CD4-positive, alpha-beta T cell treated with Interleukin-21 for 1 hour (primary cell): ENCODE measurements around the gene CXCL5.

Experiments
- DNase-seq: peaks from one replicate; pipeline ENCODE4 v3.0.0-alpha.2; 2020

The CXCL5 gene

DNA sequence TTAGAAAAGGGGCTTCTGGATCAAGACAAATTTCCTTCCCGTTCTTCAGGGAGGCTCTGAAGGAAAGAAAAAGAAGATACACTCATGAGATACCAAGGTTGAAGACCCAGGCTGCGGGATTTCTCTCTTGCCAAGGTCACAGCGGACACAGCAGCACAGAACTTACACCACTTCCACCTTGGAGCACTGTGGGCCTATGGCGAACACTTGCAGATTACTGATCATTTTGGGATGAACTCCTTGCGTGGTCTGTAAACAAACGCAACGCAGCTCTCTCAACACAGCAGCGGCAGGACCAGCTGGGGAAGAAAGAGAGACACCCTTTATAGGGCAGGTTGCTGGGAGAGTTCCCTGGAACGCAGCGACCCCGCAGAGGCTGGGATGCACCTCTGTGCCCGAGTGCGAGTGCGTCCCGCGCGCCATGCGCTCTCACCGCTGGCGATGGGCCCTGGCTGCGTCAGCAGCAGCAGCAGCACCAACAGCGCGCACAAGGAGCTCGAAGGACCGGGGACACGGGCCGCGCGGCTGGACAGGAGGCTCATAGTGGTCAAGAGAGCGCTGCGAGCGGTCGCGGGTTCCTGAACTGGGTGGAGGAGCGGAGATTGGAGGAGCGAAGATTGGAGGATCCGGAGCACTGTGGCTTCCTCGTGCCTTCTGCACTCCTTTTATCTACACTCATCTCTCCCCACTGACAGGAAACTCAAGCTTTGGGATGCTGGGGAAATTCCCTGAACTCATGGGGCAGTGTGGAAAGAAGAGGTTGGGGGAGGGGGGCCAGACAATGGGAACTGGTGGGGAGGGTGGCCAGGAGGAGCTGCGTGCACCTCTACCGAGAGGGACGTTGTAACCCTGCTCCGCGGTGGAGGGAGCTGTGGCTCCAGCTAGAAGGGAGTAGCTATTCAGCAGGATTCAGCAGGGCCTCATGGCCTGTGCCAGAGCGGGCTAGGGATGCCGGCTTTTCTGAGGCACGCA, at the start of gene CXCL5:
TSS of gene CXCL5 (minus strand) at position 638 of the 972 bp plus-strand sequence. CDS start at position 542, 96 bp downstream.
- DNase-seq: no peak

DNA sequence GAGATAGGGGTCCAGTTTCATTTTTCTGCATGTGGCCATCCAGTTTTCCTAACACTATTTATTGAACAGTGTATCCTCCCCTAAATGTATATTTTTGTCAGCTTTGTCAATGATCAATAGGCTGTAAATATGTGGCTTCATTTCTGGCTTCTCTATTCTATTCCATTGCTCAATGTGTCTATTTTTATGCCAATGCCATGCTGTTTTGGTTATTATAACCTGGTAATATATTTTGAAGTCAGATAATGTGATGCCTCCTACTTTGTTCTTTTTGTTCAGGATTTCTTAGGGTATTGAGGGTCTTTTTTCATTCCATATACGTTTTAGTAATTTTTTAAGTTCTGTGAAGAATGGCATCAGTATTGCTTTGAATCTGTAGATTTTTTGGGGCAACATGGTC, 48.7 kb upstream of the CXCL5 start:
- DNase-seq: no peak

DNA sequence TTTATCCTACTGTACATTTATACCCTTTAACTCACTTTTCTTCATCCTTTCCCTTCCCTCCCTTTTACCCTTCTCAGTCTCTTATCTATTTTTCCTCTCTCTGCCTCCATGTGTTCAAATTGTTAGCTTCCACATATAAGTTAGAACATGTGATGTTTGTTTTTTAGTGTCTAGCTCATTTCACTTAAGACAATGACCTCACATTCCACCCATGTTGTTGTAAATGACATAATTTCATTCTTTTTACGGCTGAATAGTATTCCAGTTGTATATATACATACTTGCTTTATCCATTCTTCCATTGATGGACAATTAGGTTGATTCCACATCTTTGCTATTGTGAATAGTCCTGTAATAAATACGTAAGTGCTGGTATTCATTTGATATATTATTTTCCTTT, 47.3 kb upstream of the CXCL5 start:
- no peak for DNase-seq

DNA sequence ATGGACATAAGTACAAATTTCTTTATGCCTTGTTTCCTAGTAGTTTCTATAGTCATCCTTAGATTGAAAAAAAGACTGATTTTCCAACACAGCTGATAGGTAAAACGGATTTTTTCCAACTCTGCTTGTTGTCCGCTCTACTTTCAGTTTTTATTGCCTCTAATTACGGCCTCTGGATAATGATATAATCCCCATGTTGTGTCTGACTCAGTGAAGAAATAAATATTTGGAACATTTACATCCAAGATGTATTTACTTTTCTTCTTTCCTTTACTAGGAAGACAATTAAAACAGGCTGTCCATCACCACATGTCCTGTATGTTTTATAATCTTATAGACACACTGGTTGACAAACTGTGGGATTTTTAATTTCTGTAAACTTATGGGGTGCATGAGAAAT, 46.8 kb upstream of the CXCL5 start:
- DNase-seq: no peak

DNA sequence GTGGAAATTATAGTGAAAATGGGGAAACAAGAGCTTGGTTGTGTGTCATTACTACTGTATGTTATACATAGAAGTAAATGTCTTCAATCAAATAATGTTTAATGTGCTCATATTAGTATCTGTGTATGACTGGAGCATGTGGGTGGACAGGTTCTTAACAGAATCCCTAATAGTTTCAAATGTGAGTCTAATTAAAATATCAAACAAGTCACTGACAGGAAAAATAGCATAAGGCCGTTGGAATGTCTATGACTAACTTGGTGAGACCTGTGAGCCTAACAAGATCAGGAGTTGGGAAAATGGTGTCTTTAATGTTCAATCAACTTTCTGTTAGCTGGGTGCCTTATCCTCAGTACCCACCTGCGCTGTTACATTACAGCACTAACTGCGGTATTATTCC, 46.2 kb upstream of the CXCL5 start:
- no peak for DNase-seq

DNA sequence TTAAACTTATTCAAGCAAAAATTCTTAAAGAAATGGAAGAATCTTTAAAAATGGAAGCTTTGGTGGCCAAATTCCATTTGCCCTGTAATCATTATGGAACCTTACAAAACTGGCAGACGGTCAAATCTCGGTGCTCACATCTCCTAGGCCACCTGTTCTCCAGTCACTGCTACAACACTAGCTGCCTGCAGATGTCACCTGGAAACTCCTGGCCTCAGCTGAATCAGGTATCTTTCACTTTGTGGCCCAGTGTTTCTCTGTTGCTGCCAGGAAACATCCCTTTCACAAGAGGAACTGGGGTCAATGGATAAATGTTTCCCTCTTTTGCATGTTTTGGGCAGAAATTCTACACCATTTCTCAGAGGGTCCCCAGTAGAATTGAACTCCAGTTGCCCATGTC, 44.2 kb upstream of the CXCL5 start:
- no peak for DNase-seq

DNA sequence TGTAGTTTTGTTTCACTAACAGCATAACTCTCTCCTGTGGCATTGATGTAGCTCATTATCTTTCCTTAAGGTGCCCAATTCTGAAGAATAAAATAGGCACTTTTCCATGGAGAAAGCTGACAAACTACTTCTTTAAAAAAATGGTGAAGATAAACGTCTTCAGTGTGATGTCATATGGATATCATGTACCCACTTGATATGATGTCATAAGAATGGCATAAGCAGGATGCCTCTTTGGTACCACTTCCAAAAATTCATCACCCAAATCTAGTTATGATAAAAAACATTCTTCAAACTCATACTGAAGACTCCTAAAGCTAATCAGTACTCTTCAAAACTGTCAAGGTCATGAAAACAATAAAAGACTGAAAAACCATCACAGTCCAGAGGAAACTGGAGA, 42.9 kb upstream of the CXCL5 start:
- DNase-seq: no peak

DNA sequence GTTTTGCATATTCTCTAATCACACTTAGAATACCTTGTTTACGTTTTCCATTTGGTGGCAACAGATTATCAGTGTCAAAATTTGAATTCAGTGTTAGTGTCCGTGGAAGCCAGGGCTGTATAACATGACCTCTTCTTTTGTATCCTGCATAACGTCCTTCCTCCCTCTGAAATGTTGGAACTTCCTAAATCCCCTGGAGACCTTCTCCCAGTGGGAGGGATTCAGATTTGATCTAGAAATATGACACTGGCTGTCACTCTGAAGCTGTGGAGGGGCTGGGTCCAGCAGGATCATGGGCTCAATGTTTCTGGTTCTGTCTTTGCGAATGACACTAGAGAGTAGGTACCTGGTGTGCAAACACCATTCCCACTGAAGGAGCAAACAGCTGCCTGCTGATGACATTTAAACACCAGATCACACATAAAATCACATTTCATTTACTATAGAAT, 40.9 kb upstream of the CXCL5 start:
- no peak for DNase-seq

DNA sequence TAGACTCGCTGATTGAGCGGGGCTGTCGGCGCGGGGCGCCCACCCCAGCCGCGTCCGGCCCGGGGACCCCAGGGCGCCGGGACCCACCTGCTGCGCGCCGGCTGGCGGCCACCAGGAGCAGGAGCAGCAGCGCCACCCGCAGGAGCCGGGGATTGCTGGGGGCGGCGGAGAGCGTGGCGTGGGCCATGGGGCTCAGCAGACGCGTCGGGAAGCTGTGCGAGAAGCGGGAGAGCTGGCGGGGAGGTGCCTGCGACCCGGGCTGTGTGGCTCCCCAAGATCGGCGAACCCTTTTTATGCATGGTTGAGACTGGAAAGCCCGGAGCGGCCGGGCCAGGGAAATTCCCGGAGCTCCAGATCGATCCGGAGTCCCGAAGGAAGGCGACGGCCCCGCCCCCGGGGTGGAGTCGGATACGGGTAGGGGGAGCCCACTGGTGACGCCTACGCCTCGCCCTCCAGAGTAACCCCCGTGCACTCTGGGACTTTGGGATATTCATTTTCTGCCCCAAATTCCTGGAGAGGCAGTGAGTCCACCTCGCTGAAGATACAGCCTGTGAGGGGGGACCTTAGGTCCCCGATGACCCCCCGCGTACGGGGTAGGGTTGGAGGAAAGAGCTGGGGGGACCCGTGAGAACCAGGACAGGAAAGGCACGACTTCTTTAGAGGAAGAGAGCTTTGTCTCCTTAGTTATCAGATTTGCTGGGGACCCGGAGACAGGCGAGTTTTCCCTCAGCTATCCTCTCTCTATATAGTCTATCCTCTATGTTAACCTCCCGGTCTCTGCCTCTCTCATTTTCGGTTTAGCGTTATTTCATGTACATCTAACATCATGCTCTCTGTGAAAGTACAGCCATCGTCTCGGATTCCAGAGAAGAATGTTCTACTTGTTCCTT, 40.2 kb upstream of the CXCL5 start, which contains the start of gene CXCL3:
TSS of gene CXCL3 (minus strand) at position 265 of the 890 bp plus-strand sequence. CDS start at position 187, 78 bp downstream.
- no peak for DNase-seq

DNA sequence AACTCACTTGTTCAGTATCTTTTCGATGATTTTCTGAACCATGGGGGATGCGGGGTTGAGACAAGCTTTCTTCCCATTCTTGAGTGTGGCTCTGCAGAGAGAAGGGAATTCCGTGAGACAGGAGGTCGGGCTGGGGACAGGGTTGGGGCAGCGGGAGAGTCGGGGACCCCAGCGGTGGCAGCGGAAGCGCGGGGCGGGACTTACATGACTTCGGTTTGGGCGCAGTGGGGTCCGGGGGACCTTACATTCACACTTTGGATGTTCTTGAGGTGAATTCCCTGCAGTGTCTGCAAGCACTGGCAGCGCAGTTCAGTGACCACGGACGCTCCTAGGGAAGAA, 39.6 kb upstream of the CXCL5 start:
- DNase-seq: no peak

DNA sequence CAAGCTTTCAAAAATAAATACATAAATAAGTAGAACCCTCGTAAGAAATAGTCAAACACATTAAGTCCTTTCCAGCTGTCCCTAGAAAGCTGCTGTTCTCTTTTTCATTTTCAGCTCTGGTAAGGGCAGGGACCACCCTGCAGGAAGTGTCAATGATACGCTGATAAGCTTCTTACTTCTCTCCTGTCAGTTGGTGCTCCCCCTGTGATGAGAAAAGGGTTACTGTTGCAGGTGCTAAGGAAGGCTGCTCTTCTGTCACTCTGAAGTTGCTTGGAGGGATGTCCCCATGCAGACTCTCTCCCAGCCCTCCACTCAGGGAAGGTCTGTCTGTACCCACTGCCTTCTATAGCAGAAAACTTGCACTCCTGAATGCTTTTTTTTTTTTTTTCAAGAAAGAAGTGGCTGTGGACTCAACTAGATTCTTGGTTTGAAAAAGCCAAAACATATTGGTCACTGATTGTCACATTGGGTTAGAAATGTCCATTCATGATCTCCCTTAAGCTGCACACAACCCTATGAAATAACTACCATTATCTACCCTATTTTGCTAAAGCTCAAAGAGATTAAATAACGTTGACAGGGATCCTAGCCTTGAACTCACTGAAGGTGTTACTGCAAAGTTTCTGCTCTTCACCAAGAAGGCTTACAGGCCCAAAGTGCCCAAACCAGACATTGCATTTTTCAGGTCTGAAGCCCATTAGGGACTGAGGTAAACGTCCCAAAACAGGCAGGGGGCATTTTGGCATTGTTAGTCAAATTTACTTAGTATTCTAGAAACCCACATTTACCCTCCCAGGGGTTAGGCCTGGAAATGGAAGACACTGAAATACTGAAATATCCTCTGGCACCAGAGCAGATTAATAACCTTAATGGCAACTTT, 38.8 kb upstream of the CXCL5 start:
- no peak for DNase-seq

DNA sequence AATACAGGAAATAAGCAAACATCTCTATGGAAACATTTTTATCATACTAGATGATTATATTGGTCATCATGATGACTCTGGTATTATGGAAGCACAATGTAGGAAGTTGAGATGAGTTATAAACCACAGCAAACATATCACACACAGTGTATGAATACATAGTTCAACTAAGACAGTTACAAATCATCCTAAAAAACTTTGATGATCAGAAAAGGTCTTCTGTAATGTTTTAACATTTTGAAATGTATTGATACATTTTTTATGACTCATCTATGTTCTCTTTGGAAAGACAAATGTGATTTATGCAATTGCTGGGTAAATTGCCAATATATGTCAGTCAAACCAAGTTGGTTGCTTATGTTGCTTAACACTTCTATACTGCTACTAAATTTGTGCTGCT, 35.3 kb upstream of the CXCL5 start:
- DNase-seq: no peak

DNA sequence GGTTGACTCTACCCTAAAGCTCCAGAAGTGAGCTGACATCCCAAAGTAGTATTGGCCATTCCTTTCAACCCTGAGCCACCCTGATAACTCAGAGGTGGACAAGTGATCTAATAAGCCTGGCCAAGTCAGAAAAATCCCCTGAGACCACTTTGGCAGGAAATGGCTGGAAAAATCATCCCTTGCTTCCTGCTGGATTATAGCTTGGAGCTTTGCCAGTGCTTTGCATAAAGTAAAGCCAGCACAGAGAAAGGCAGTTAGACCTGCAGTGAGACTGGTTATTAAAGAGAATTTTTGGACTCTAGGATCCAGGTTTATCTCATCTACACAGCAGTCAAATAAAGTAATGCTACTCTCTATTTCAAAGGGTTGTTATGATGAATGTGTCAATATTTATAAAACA, 33.6 kb upstream of the CXCL5 start:
- no peak for DNase-seq

DNA sequence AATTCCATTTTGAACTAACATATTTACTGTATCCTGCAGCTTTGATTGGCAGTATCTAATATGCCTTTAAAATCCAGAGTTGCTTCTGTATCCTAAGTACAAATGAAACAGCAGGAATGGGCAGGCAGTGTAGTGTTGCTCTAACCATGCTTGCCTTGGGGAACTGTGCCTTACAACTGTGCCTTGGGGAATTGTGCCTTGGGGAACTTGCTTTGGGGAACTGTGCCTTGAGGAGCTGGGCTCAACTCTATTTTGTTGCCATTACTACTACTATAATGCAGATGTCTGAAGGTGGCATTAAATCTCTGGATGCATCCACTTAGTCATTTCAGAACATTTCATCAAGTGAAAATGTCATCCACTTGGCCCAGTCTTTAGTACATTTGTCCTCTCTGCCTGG, 33.1 kb upstream of the CXCL5 start:
- DNase-seq: no peak

DNA sequence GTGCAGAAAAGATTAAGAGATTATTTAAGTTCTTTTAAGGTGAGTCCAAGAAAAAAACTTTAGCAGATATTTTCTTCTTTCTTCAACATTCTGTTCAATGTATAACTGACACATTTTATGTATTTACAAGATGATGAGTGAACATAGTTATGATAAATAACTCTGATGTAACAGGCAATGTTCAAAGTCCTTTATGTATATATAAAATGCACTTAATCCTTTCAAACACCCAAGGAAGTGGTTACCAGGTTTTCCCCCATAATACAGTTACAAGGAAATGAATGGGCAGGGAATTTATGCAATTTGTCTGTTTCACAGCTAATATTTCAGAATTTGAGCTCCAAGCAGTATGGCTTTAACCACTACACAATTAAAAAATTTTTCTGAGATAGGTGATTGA, 31.8 kb upstream of the CXCL5 start:
- no peak for DNase-seq

DNA sequence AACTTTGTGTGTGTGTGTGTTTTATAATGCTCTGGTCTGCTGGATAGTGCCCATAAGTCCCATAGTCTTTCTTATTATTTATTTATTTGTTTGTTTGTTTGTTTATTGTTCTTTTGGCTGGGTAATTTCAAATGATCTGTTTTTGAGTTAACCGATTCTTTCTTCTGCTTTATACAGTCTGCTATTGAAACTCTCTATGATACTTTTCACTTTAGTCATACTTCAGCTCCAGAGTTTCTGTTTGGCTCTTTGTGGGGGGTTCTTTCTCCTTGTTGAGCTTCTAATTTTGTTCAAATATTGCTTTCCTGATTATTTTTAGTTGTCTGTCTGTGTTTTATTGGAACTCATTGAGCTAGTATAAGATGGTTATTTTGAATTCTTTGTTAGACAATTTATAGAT, 30.0 kb upstream of the CXCL5 start:
- no peak for DNase-seq

DNA sequence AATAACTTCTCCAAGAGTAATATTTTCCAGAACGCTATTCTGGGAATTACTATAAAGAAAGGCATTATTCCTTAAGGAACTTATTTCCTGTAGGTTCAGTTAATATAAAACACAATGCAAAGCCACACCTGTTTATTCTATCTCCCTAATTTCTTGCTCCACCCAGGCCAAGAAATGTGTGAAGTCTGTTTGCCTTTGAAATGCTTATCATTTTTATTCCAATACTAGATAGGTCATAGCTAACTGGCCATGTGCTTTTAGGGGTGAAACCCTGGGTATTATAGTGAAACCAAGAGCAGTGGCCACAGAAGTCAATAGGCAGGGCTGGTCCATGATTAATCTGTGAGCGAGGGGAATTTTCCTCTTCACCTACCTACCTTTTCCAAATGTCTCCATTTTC, 25.2 kb upstream of the CXCL5 start:
- no peak for DNase-seq

DNA sequence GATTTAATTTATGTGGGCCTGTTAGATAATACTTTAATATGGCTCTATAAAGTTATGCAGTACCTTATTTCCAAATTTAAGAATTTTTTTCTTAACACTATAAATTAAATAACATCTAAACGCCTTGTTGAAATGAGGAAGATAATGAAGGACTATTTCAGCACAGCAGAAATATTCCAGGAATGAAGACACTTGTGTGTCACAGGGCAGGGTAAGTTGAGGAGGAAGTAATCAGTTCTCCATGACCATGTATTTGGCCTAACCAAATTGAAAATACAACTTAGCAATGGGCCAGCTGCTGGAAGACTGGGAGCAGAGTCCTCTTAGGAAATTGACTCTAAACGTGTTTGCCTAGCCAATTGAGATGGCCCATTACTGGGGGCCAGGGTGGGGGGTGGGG, 23.1 kb upstream of the CXCL5 start:
- no peak for DNase-seq

DNA sequence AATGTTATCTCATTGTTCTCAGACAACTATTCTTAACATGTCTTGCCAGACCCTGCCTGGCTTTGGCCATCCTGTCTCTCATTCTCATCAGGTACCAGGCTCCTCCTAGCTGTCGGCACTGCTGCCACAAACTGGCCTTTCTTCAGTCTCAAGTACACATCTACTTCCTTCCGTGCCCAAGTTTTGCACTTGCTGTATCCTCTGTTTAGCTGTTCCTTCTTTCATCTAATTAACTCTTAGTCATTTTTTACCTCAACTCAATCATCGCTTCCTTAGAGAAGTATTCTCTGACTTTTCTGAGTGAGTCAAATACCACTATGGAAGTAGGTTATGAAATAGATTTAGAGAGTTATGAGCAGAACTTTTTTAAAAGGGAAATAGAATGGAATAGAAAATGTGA, 20.3 kb upstream of the CXCL5 start:
- no peak for DNase-seq

DNA sequence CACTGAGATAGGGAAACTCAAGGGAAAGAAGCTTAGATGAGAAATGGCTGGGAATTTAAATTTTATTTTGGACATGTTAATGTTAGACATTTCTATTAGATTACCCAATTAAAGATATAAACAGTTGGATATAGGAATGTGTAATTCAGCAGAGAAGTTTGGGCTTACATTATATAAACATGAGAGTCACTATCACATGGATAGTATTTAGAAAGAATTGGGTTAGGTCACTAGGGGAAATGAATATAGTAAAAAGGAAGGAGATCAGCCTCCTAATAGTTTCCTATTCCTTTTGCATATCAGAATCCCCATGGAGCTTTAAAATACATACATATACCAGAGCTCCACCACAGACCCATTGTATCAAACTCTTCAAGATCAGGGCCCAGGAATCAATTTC, 19.6 kb upstream of the CXCL5 start:
- DNase-seq: no peak

DNA sequence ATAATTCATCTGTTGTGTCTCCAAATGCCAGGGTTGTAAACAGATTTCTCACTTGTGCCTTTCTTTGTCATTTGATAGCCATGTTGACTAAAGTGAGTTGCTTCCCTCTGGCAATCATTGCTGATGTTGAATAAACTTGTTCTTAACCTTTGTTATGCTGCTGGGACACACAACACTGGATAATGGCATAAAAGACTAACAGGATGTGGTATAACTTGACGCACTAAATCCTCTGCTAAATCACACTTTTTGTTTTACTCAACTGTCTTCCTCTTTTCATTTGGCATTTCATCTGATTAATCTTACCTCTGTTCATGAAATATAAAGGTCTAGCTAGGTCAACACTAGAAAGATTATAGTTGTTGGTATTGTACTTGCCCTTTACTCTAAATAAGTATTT, 17.6 kb upstream of the CXCL5 start:
- DNase-seq: no peak

DNA sequence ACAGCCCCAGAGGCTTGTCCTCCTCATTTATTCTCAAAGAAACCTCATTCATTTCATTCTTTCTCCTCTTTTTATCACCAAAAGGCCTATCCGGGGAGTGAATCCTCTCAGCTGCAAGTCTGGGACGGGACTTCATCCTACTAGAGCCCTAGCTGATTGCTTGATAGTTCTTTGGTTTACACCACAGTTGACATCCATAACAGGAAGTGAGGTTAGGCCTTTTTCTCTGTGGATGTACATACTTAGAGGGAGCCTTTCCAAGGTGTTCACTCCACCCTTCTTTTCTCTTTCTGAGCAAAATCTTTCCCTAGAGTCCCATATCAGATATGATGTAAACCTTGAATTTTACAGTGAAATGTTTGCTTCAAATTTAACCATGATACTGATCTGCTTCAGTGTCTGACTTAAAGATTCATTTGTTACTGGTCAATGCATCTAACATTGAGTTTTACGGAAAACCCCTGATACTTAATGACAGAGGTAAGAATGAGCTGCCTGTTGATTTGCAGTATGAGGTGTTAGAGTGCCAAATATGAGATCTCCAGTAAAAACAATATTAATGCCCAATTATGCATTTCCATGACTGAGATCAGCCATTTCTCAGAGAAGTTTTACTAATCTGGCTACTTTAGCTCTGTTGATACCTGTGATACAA, 16.8 kb upstream of the CXCL5 start:
- no peak for DNase-seq
